ENCODE results near the gene DPCD.
"Not testable (repeated sequence)": the region's sequence is repeated elsewhere in the genome, so short reads cannot be mapped to it uniquely, and the experiment has no call there.

The DPCD gene

DNA sequence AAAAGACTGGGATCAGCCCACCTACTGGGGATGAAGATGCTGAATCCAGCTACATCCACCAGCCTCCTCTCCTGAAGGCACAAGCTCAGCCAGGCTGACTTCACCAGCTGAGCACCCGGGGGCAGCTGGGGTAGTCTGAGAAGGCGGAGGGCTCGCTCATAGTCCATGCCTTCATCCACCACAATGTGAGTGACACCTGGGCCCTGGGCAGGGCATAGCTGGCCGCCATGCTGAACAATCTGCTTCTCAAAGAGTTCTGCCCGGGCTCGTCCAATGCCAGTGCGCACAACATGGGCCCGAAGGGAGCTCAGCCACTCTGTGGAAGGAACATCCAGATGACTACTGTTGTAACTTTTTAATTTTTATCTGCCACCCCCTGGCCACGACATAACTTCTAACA is 2.3 kb upstream of the DPCD start:
- no peak for DNase-seq (ENCODE audit: low read depth, low spot score)

DNA sequence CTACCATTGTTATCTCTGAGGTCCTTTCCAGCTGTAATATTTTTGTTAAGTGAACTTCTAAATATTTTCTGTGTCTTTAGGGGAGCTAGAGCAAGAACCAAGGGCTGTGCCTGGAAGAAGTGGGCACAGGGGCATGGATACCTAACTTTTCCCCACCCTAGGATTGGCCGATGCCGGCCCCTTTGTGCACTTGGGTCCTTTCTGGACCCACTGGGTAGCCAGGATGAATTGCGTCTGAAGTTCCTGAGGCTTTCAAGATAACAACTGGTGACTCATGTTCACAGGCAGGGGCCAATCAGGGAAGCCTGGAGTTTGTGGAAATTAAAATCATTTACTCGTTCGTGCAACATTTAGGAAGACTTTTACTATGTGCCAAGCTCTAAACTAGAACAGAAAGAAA is 758 bp downstream of the DPCD start:
- DNase-seq (ENCODE audit: low read depth, low spot score), result no peak

DNA sequence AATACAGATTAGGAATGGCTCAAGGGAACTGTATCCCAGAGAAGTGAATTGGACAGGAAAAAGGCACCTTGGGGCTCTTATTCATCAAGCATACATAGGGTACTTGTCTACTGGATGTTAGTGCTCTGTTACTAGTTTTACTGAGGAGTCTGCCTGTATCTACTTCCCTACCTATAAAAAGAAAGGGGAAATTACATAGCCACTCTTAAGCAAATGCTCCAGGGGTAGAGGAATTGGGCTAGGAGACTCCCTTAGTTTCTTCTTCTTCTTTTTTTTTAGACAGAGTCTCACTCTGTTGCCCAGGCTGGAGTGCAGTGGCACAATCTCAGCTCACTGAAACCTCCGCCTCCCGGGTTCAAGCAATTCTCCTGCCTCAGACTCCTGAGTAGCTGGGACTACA is 5.2 kb downstream of the DPCD start:
- not testable (repeated sequence) for DNase-seq (ENCODE audit: low read depth, low spot score)

DNA sequence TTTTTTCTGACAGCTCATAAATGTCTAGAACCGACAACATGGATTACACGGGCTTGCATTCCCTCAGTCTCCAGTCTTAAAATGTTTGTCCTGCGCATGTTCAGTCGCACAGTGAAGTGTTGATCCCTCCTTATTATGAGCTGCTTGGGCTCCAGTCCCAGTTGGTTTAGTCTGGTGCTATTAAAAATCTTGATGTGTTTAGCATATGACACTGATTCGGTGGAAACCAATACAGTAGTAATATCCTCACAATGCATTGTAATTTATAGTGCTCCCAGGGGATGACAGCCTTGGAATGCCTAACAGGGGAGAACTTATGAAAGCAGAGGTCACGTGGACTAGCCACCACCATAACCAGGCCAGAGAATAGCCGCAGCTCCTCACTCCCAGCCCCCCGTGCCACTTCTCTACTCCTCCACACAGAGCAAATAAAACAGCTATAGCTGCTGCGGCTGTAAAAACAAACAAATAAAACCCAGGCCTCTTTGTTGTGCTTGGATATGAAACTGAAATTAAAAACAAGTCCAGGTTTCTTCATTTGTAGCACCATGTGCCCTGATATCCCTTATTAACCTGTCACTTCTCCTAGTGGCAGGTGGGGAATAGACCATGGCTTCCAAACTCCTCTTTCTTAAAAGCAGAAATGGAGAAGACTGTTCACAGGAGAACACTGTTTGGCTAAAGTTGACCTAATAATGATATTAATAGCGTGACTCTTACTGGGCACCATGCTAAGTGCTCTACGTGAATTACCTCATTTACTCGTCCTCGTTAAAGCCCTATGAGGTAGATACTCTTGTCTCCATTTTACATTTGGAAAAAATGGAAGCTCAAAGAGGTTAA is 7.7 kb downstream of the DPCD start:
- DNase-seq (ENCODE audit: low read depth, low spot score), result no peak

DNA sequence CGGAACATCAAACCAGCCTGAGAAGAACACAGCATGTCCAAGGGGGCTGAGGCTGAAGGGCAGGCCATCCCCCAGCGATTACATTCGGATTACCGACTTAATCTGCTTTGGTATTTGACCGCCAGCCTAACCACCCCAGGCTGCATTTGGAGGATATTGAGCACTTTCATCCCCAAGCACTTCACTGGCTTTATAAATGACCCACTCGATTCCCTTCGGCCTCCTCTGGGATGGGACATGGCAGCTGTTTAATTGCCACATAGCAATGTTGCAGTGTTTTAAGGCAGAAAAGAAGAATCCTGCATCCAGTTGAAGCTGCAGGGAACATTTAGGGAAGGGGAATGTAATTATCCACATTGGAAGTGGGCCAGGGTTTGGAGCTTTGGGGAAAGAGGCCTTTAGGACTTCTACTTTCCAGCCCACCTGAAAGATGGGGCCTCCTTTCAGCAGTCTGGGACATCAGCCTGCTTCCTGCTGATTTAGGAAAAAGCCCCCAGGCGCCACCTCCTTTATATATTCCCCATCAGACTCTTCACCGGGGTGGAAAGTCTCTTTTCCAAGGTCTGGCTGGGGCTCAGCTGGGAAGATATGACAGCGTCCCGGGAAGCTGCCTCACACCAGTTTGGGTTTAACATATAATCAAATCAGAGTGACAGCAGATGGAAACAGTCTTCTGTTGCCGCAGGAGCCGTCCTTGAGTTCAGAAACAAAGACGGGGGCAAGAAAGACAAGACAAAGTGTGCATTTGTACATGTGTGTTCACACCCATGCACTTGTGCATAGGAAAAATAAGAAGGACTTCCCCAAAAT is 9.2 kb downstream of the DPCD start:
- DNase-seq (ENCODE audit: low read depth, low spot score), result no peak

DNA sequence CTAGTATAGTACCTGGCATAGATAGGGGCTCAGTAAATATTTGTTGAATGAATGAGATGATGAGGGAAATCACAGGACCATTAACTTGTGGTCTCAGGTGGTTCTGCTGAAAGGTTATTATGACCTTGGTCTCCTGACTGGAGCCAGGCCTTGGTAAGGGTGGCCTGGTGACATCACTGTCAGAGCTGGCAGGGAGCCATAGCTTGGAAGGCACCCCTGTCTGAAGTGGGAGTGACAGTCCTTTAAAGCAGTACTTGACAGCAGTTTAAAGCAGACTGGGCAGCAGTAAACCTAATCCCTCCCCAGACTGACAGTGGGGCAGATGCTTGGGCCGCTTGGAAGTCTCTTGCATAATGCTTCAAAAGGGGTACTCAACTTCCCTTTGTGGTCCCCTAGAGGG is 13.4 kb downstream of the DPCD start:
- DNase-seq (ENCODE audit: low read depth, low spot score), result no peak

DNA sequence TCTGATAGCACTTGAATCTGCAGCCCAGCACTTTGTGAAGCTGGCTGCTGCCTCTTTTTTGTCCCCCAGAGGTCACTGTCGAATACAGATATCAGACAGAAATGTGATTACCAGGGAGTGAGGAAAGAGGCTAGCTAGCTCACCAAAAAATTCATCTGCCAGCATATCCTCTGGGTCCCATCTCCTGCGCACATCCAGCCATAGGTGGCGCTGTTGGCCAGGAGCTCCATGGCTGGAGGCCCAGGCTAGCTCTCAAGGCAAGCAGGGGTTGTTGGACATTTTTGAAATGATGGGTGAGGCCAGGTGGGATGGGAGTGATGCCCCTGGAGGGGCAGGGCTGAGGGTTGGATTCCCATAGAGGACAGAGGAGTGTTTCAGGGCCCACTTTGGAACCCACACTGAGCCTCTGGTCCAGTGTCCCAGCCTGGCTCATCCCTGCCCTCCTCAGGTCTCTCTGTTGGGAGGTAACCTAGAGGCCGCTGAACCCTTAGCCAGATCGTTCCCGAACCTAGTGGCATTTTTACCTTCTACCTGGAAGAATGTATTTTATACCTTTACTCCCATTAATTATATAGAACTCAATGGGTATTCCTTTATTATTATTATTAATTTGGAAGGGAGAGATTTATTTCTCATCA is 14.8 kb downstream of the DPCD start:
- peak; percentile 82 for DNase-seq (ENCODE audit: low read depth, low spot score)

DNA sequence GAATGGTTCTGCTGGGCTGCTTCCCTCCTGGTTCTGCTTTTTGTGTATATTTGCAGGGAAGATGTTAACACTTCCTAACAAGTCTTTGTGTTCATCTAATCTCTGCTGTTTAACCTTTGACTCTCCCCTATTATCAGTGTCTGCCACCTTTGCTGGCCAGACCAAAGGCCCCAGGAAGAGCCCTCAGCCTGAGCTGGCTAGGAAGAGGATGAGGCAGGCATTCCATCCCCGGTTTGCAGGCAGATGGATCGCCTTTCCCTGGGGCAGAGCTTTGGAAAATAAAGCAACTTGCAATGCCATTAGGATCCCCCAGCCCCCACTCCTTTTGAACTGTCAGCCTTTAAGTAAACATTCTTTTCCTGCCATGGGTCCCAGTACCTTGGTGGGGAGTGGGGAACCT is 19.0 kb downstream of the DPCD start:
- no peak for DNase-seq (ENCODE audit: low read depth, low spot score)

DNA sequence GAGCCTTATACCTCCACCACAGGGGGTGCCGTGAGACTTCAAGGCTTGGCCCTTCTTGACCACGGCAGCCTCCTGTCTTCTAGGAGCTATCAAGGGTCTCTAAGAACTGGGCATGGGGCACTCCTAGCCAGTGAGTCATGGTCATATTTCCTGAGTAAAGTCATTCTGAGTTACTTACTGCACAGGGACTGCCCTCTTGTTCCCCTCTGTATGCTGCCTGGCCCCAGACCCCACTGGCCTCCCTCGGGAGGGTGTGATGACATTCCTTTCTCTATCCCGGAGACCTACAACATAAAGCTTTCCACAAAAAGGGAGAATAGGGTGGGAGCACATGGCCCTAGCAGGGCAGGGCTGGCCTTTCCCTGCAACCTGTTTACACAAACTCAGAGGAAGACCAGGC is 21.4 kb downstream of the DPCD start:
- no peak for DNase-seq (ENCODE audit: low read depth, low spot score)

DNA sequence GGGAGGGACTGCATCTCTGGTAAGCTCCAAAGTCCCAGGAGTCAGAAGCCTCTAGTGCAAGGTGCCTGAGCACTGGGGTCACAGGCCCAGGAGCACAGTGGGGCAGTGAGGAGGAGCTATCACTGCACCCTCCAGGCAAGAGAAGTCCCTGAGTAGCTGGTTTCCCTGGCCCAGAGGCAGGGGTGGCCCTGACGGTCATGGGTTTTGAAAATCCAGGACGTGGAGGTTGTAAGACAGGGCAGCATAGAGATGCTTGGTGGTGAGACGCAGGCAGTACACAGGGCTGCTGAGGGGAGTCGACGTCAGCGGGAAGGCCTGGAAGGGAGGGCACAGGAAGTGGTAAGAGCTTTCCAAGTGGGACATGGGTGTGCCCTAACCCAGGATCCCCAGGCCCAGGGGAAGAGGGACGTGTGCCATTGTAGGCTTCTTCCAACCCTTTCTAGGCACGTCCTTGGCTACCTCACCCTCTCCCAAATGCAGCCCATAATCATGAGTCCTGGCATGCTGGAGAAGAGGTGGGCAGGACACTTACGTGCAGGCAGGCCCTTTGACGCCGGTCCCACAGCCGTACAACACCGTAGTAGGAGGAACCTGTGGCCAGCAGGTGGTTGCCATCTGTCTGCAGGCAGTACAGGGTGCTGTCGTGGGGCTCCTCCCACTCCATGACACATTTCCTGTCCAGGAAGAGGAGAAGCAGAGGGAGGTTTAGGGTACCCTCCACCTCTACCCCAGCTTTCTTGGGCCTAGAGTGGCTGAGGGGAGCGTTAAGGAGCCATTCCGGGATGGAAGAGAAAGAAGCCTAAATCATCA is 23.2 kb downstream of the DPCD start:
- no peak for DNase-seq (ENCODE audit: low read depth, low spot score)

DNA sequence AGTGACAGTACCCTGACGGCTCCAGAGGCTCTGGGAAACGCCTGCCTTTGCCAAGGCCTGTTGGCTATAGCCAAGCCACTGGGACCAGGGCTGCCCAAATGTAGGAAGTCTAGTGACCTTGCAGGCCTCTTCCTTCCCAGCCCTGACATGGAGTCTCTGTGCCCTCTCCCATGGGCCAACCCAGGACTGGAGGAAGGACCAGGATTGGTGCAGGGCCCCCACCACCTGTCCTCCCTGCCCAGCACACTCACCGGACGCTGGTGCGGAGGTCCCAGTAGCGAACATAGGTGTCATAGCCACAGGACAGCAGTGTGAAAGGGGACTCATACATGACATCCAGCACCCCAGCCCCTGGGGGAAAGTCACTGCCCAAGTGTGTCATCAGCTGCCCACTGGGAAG is 24.0 kb downstream of the DPCD start:
- DNase-seq (ENCODE audit: low read depth, low spot score), result no peak

DNA sequence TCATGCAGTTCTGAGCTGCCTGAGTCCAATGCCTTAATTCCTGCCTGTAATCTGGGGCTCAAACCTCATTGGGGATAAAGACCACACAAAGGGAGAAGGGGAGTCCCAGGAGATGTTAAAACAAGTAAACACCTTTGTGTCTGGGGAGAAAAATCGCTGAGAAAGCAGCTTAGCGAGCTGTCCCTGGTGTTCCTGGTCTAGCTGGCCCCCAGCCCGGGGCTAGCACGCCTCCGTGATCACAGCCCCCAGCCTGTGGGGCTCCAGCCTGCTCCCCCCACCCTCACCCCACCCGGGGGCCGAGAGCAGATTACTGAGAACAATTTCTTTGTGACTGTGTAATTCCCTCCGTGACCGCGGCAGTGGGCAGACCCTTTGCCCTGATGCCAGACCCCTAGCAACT is 24.8 kb downstream of the DPCD start:
- DNase-seq (ENCODE audit: low read depth, low spot score), result no peak

DNA sequence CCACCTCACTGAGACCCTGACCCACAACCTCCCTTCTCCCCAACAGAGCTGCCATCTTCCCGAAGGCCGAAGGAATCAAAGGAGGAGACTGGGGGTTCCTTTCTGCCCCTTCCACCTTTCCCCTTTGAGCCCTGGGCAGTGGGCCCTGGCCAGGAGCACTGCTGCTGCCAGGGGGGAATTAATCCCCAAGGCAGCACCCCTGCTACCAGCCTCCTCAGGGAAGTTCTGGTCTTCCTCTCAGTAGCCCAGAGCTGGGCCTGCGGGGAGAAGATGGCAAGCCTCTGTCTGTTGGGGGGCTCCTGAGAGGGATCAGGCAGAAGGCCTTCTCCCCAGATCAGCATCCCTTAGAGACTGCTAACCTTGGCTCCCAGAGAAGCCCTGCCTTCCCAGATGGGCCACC is 25.5 kb downstream of the DPCD start:
- DNase-seq (ENCODE audit: low read depth, low spot score), result no peak

DNA sequence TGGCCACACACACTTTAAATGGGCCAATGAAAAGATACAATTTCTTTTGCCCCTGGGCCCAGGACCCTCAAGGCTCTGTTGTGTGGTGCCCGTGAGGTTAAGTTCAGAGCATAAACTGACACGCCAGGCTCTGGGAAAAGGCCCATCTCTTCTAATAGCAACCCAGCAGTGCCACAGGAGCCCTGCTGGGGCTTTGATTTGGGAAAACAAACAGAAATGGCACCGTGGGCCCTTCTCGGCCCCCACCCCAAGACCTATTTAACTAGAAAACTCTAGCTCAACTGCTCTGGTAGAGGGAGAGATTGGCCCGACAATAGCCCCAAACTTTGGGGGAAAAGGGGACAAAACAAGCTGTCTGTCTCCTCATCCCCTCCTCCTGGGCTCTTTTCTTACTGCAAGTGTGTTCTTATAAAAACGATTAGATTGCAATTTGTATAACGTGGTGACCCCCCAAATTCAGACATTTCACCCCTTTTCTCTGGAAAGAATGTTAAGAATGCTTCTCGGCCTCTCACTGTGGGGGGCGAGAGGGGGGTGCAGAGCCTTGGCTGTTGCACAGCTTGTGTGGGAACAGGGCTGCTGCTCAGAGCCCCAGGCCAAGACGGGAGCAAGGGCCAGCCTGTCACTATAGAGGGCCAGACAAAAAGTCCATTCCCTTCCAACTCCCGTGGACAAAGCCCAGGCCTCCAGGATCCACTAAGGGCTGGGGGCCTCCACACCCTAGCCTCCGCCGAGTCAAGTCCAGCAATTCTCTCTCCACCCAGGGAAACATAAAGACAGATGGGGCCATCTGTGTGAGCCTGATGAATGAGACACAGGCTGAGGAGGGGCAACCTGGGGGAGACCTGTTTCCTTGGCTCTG is 26.8 kb downstream of the DPCD start:
- DNase-seq (ENCODE audit: low read depth, low spot score), result no peak

DNA sequence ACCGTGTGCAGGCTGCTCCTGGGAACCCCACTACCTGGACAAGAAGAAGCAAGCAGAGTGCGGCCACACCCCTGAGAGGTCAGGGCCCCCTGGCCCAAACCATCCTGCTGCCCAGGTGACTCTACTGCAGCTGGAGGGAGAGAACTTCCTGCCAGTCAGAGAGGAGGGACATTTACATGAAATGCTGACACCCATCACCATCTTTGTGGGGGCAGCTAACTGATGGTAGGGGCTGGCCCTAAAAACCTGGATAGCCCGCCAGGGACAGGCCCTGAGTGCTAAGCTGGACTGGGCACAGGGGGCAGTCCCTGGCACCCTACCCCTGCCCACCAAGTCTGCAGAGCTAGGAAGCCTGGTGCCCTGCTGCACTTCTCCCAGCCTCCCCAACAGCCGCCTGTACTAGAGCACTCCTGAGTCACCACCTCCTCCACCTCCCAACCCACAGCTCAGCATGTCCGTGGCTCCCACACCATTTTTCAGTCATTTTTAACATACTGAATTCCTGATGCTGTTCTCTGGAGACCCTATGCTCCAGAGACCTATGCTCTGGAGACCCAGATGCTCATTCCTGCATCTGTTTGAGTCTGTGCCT is 27.5 kb downstream of the DPCD start:
- no peak for DNase-seq (ENCODE audit: low read depth, low spot score)

DNA sequence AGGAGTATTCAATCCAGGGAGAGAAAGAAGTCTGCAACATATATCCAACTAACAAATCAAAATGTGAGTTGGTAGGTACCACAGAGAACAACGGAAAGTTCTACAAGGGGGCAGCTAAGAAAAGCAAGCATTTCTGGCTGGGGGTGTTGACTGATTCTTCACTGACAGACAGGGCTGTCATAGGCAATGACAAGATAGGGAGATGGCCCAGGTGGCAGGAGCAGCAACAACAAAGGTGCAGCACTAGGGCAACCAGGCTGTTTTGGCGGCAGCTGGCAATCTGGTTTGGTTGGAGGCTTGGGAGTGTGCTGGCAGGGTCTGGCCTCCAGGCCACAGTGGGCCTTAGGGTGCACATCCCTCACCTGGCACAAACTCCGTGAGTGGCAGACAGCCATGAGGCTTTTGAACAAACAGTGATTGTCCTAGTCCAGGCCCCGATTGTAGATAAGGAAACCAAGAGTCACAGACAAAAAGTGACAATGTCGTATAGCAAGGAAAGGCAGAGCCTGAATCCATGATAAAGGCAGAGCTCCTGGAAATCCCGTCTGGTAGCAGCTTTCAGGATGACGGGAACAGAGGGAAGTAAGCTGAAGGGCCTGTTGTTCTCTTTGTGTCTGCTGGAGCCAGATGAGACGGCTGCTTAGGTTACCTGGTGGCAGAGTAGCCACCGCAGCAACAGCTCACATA is 28.4 kb downstream of the DPCD start:
- DNase-seq (ENCODE audit: low read depth, low spot score), result no peak

DNA sequence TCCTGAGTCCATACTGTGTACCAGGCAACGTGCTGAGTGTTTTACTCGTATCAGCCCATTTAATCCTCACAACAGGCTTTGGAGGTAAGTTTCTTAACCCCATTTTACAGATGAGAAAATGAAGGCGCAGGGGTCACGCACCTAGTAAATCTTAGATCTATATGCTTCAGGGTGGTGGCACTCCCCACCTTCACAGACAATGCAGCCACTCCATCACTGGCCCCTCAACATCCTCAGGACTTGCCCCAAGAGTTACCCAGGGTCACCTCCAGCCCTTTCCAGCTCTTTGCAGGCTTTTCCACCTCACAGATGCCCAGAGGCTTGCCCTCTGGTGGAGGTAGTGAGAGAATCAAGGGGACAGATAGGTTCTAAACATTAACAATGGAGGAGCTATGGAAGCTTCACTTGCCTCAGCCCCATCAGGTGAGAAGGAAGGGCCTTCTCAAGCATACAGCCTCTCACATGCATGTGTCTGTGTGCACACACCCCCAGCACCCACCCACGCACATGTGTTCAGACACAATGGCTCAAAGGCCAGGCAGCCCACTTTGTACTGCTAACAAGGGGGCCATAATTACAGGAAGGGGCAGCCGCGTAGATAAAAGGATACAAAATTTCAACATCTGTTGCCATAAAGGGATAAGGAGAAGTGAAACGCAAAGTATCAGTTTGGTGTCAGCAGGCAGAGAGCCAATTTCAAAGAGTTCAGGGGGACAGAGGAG is 29.1 kb downstream of the DPCD start:
- no peak for DNase-seq (ENCODE audit: low read depth, low spot score)

DNA sequence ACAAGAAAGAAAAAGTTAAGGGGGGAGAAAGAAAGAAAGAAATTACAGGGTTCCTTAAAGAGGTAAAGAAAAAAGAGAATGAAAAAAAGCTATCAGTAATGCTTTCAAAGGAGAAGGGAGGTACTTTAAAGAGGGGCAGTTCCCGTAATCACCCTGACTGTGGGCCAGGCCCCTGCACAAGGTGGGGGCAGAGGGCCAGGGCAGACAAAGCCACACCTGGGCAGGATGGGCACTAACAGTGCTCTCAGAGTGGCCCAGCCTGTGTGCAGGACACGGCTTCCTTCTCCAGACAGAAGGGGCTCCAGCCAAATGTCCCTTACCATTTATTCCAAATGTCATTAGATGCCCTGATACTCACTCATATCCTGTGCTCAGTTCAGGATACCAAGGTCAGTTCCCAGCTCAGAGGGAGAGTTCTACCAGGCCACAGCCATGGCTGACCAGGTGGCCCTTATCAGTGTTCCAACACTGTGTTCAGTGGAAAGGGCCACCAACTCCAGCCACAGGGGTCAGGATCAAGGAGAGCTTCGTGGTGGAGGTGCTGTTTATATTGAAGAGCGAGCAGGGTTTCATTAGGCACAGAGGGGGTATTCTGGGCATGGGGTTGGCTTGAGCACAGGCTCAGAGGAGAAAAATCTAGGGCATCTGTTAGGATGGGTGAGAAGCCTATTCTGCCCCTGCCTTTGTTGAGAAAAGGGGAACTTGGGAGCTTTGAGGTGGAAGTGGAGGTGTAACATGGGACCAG is 29.9 kb downstream of the DPCD start:
- no peak for DNase-seq (ENCODE audit: low read depth, low spot score)

All from iPS DF 19.7 (cell line).